B cell (primary cell): ENCODE data around the gene PDHA1.

ENCODE experiments used
- CTCF ChIP-seq: fragments of 200-600 bp; IDR thresholded peaks from one replicate; pipeline ENCODE4 v1.8.0; 2022; ENCODE audit warnings: antibody characterized with exemption, mild to moderate bottlenecking
- EZH2 ChIP-seq: IDR thresholded peaks from 2 replicates; pipeline ENCODE4 v1.6.1; 2012; ENCODE audit warnings: borderline replicate concordance, low read depth, mild to moderate bottlenecking, moderate library complexity, low read length; ENCODE audit not compliant: insufficient read depth, poor library complexity, severe bottlenecking

- TF ChIP-seq EZH2 (no peak), CTCF (no peak)
These were observed 17.2 kb upstream of the PDHA1 start for GRCh38 chrX:19326567-19326966.
